GM19463 (cell line): ENCODE measurements around the gene PAMR1.

ENCODE experiments used
- ATAC-seq: cut with Tn5 transposase; IDR thresholded peaks from one replicate; pipeline ENCODE4 v1.9.1; 2021; ENCODE audit warnings: mild to moderate bottlenecking, moderate library complexity; ENCODE audit not compliant: unreplicated experiment

Gene PAMR1

GRCh38 chr11:35412285-35412684, 113.1 kb downstream of the PAMR1 start:
- ATAC-seq = no peak

DNA sequence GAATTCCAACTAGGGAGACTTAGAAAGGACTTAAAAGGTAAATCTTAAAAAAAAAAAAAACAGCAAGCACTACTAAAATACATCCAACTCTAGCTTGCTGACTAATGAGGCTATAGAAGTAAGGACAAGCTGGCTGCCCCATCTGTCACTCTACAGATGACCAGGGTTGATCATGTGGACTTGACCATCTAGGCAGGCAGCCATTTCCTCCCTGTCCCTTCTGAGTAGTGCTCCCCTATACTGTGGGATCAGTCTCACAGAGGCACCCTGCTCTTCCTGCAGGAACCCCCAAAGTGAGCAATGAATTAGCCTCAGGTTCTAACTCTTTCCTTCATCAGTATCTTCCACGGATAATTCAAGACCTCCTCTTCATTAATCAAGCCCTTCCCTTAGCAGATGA, 118.4 kb downstream of the PAMR1 start:
- ATAC-seq = no peak

- no peak for ATAC-seq
Measured at GRCh38 chr11:35404388-35404775, 121.0 kb downstream of the PAMR1 start.

DNA sequence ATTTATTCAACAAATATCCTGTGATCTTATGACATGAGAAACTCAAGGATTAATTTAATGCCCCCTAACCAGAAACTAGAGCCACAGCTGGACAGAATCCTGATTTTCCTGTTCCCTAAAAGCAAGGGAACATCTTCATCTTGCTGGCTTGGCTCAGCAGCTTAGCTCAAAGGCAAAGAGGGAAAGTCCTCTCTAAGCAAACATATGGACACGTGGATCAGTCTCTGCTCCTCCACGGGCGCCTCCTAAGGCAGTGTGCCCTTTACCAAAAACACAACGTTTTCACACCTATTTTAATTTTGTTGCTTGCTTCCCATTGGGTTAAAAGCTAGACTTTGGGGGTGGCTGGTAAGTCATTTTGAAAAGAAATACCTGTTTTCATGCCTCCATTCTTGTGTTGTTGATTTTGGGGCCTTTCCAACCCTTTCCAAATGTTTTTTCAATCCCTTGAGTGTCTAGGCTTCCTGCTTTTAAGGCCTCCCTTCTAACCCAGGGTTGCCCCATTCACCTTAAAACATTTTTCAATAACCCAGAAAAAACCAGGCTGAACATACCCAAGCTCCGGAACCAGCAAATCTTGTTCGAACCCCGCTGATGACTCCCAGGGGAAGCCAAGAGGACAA, 121.5 kb downstream of the PAMR1 start:
- no peak for ATAC-seq

GRCh38 chr11:35402751-35403660, 122.4 kb downstream of the PAMR1 start:
- ATAC-seq = no peak

GRCh38 chr11:35398881-35399280, 126.5 kb downstream of the PAMR1 start:
- ATAC-seq = no peak

- no peak for ATAC-seq
Measured at GRCh38 chr11:35394941-35395340, 130.5 kb downstream of the PAMR1 start.

GRCh38 chr11:35393098-35393497, 132.3 kb downstream of the PAMR1 start:
- no peak for ATAC-seq

GRCh38 chr11:35391922-35392688, 133.3 kb downstream of the PAMR1 start:
- ATAC-seq = peak; percentile 68

GRCh38 chr11:35390737-35391682, 134.4 kb downstream of the PAMR1 start:
- peak; percentile 80 for ATAC-seq

GRCh38 chr11:35389897-35390465, 135.4 kb downstream of the PAMR1 start:
- ATAC-seq = no peak

DNA sequence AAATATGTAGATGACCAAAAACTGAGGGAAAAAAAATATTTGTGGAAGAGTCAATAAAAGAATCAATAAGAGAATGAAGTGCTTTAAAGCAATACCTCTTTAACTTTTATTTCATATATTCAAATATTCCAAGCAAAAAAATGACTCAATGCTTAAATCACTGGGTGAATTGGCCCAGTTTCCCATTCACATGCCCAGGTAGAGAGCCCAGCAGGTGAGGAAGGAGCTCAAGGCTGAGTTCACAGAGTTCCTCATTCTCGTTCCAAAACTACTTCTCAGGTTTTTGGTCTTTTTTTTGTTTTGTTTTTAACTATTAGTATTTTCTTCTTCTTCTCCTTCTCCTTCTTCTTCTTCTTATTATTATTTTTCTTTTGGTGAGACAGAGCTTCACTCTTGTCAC, 136.3 kb downstream of the PAMR1 start:
- ATAC-seq = no peak

GRCh38 chr11:35388061-35388460, 137.4 kb downstream of the PAMR1 start:
- no peak for ATAC-seq

GRCh38 chr11:35387111-35387982, 138.1 kb downstream of the PAMR1 start:
- no peak for ATAC-seq

DNA sequence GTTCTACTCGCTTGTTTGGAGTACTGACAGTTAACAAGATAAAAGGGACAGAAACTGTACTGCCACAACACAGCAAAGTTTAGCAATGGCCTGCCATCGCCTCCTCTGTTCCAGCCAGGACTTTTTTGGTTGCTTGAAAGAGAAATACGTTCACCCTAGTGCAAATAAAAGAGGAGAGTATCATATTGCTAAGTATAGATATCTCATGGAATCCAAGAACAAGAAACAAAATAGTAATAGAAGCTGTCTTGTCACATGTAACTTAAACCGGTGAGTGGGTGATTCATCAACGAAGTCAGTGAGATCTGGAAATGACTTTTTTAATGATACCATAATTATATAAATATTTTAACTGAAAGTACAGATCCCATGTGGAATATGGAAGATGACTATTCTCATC, 141.5 kb downstream of the PAMR1 start:
- ATAC-seq = no peak
